ENCODE results near the gene APBA1.

DNA sequence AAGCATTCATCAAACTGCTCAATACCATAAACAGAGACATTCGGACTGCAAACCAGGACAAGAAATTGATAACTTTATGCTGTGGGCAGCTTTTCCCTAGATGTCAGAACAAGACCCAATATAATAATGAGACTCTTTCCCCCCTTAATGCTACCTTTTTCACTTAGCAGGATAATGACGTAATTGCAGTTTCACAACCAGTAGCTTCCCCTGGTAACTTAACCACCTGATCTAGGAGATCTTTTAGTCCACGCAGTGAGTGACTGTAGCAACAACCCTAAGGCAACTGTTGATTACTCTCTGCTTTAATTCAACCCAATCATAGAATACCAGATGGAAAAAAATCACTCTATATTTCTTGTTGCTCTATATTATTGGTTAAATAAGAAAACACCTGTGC is 56.3 kb downstream of the APBA1 start:
- no peak for TF ChIP-seq CTCF (IDR thresholded peaks at IDR 0.05 in 8 of 11, conservative IDR thresholded peaks at IDR 0.05 in 3 of 11)
- TF ChIP-seq POLR2A (IDR thresholded peaks at IDR 0.05) = no peak
- TF ChIP-seq POLR2AphosphoS5 (IDR thresholded peaks at IDR 0.05) = no peak

Data from spleen (tissue), 7 donors.